Measurements from ENCODE around the gene DPAGT1. TPM values are rescaled to one million over a fixed set of nuclear protein-coding genes. Genes with fewer than 3 reads are reported as not detected.
A peak's percentile ranks its signal among the peaks of the same experiment; 100 is the strongest.

DPAGT1 gene
- total RNA-seq, 1 donor from 2014 or later = 12.1 TPM

DNA sequence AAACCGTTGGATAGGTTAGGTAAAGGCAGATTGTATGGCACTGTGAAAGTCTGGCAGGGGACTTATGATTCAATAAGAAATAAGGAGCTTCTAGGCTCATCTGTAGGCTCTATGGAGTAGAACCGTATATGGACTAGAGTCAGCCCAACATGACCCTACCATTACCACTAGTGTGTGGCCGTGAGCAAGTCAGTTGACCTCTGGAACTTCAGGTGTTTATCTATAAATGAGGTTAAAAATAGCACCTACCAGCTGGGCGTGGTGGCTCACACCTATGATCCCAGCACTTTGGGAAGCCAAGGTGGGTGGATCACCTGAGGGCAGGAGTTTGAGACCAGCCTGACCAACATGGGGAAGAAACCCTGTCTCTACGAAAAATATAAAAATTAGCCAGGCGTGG lies 24.2 kb upstream of the DPAGT1 start:
- TF ChIP-seq, protein P1, sequence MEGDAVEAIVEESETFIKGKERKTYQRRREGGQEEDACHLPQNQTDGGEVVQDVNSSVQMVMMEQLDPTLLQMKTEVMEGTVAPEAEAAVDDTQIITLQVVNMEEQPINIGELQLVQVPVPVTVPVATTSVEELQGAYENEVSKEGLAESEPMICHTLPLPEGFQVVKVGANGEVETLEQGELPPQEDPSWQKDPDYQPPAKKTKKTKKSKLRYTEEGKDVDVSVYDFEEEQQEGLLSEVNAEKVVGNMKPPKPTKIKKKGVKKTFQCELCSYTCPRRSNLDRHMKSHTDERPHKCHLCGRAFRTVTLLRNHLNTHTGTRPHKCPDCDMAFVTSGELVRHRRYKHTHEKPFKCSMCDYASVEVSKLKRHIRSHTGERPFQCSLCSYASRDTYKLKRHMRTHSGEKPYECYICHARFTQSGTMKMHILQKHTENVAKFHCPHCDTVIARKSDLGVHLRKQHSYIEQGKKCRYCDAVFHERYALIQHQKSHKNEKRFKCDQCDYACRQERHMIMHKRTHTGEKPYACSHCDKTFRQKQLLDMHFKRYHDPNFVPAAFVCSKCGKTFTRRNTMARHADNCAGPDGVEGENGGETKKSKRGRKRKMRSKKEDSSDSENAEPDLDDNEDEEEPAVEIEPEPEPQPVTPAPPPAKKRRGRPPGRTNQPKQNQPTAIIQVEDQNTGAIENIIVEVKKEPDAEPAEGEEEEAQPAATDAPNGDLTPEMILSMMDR (IDR thresholded peaks at IDR 0.05; ENCODE audit: insufficient read depth, low read length, severe bottlenecking) = no peak
- FAIRE-seq = no peak
- no peak overlapping the region for H3K4me3 ChIP-seq (ENCODE audit: low read depth, low read length)
- H3K36me3 ChIP-seq (ENCODE audit: control insufficient read depth, insufficient read depth, low read length) = peaks cover 14% of the 10 kb centered on the region
- DNase-seq (ENCODE audit: low read depth) = no peak
- no peaks in the 10 kb centered on the region for H3K27me3 ChIP-seq (ENCODE audit: control insufficient read depth, insufficient read depth, low read length)

DNA sequence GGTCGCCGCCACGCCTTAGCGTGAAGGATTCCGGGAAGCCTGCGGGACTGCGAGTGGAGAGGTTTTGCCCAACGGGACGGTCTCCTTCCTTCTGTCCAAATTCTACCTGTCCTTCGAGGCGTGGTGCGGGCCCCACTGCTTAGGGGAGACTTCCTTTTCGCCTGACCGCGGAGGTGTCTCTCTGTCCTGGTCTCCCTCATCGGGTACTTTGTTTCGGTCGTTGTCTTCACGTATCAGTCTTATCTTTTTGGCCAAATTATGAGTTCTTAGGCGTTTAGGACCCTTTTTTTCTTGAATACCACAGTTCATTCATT lies 20.1 kb upstream of the DPAGT1 start:
- H3K36me3 ChIP-seq (ENCODE audit: control insufficient read depth, insufficient read depth, low read length) = peaks cover 3% of the 10 kb centered on the region
- DNase-seq (ENCODE audit: low read depth) (no peak), FAIRE-seq (no peak)
- H3K4me3 ChIP-seq (ENCODE audit: low read depth, low read length) = peak overlapping the region; percentile 74
- TF ChIP-seq, protein P1 (IDR thresholded peaks at IDR 0.05; ENCODE audit: insufficient read depth, low read length, severe bottlenecking) = no peak
- no peaks in the 10 kb centered on the region for H3K27me3 ChIP-seq (ENCODE audit: control insufficient read depth, insufficient read depth, low read length)

DNA sequence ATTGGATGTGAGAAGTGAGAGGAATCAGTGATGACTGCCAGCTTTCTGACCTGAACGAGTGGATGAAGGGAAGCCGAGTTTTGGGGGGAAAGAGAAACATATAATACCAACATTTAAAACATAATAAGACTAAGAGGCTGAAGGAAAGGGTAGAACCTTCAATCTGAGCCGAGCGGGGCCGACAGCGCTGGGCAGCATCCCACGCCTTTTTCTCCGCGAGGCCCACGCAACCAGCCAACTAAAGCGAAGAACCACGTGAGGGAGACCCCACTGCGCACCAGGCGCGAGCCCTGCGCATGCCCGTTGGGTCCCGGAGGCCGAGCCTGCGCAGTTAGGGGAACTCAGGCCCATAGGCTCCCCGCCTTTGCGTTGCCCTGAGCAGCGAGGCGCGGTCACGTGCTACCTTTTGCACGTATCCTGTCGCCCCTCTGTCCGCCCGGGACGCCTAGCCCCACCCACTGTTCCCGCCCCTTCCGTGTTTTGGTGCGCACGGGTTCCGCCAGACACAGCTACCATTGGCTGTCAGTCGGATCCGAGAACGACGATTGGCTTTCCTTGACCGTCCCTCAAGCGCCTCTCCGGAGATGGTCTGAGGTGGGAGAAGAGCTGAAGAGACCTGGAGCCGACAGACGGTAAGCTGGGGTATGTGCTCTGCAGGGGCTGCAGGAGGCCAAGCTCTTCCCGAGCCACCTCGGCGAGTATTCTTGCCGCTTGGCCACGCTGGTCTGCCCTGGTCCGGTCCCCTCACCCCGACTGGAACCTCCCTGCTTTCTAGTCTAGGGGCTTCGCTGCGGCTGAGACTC lies 19.6 kb upstream of the DPAGT1 start, which contains the start of gene HINFP:
TSS of gene HINFP (plus strand) at position 573 of the 803 bp plus-strand sequence. CDS start 5,365 bp downstream, outside the sequence.
- Histone ChIP-seq H3K4me3 (ENCODE audit: low read depth, low read length) (peak within 1 kb of the TSS; percentile 74), H3K36me3 (ENCODE audit: control insufficient read depth, insufficient read depth, low read length) (peaks cover 3% of the 10 kb centered on the region), H3K27me3 (ENCODE audit: control insufficient read depth, insufficient read depth, low read length) (no peaks in the 10 kb centered on the region)
- DNase-seq (ENCODE audit: low read depth) (peak; percentile 97), FAIRE-seq (no peak)
- TF ChIP-seq, protein P1 (IDR thresholded peaks at IDR 0.05; ENCODE audit: insufficient read depth, low read length, severe bottlenecking) = no peak

DNA sequence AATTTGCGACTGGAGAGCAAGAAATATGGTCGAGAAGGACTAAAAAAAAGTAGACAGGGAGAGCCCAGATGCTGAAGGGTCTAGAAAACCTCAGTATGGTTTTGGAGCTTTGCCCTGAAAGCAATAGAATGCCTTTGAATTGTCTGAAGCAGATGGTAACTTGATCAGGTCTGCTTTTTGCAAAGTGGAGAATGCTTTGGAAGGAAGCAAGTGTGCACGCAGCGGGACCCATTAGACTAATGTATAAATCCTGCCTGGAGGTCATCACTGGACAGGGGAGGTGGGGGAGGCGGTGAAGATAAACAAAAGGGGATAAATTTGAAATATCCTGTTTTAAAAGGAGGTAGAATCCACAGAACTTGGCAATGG lies 19.0 kb upstream of the DPAGT1 start:
- Histone ChIP-seq H3K4me3 (ENCODE audit: low read depth, low read length) (peak overlapping the region; percentile 74), H3K36me3 (ENCODE audit: control insufficient read depth, insufficient read depth, low read length) (peaks cover 3% of the 10 kb centered on the region), H3K27me3 (ENCODE audit: control insufficient read depth, insufficient read depth, low read length) (no peaks in the 10 kb centered on the region)
- FAIRE-seq (no peak), DNase-seq (ENCODE audit: low read depth) (no peak)
- TF ChIP-seq, protein P1 (IDR thresholded peaks at IDR 0.05; ENCODE audit: insufficient read depth, low read length, severe bottlenecking) = no peak

DNA sequence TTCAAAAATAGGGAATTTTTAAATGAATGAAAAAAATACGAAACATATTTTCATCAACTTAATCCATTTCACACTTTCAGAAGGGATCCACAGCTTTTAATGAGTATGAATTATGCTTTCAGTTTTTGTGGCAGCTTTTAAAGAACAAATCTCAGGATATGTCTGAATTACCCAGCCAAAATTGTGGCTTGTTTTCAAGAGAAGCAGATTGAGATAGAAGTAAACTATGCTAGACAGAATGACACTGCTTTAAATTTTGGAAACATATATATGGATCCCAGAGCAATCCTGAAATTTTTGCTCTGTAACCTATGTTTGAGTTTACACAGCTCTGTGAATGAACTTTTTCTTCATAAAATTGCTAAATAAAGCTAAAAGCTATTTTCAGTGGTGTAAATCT lies 17.3 kb upstream of the DPAGT1 start:
- peaks cover 2% of the 10 kb centered on the region for H3K36me3 ChIP-seq (ENCODE audit: control insufficient read depth, insufficient read depth, low read length)
- no peak overlapping the region for H3K4me3 ChIP-seq (ENCODE audit: low read depth, low read length)
- FAIRE-seq (no peak), DNase-seq (ENCODE audit: low read depth) (no peak)
- no peaks in the 10 kb centered on the region for H3K27me3 ChIP-seq (ENCODE audit: control insufficient read depth, insufficient read depth, low read length)
- TF ChIP-seq, protein P1 (IDR thresholded peaks at IDR 0.05; ENCODE audit: insufficient read depth, low read length, severe bottlenecking) = no peak

DNA sequence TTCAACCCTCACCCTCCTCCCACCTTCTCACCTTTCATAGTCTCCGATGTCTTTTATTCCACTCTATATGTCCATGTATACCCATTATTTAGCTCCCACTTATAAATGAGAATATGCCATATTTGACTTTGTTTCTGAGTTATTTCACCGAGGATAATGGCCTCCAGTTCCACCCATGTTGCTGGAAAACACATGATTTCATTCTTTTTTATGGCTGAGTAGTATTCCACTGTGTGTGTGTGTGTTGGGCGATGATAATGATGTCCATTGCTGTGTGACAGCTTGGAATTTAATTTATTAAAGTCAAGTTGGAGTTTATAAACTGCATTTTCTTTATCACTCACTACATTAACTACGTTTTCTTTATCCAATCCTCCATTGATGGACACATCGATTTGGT lies 16.6 kb upstream of the DPAGT1 start:
- DNase-seq (ENCODE audit: low read depth) = no peak
- Histone ChIP-seq H3K27me3 (ENCODE audit: control insufficient read depth, insufficient read depth, low read length) (no peaks in the 10 kb centered on the region), H3K4me3 (ENCODE audit: low read depth, low read length) (no peak overlapping the region), H3K36me3 (ENCODE audit: control insufficient read depth, insufficient read depth, low read length) (peaks cover 2% of the 10 kb centered on the region)
- TF ChIP-seq, protein P1 (IDR thresholded peaks at IDR 0.05; ENCODE audit: insufficient read depth, low read length, severe bottlenecking) = no peak
- FAIRE-seq = no peak
